GM19468 (cell line): ENCODE data around the gene GYPC.
"Not testable (repeated sequence)": the region's sequence is repeated elsewhere in the genome, so short reads cannot be mapped to it uniquely, and the experiment has no call there.

Source experiments
- ATAC-seq: cut with Tn5 transposase; IDR thresholded peaks from one replicate; pipeline ENCODE4 v1.9.1; 2021; ENCODE audit warnings: mild to moderate bottlenecking, moderate library complexity, moderate number of reproducible peaks; ENCODE audit not compliant: unreplicated experiment; ENCODE audit errors: extremely low read depth

The GYPC gene

DNA sequence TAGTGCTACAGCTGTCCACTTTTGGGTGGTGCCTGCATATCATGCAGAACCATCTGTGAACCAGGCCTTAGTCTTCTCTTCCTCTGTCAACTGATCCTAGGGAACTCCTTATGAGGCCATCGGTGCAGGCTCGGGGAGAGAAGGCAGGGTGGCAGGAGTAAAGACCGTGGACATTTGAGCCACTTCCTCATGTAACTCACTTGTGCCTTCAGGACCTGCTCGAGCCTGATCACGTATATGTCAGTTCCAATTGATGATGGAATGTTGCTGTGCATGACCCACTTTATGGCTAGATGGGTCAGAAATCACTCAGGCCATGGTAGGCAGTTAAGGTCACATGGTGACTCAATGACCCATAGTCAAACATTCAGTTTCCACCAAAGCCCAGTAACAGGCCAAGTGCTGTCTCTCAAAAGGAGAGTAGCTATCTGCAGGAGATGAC, 7.6 kb upstream of the GYPC start:
- not testable (repeated sequence) for ATAC-seq

DNA sequence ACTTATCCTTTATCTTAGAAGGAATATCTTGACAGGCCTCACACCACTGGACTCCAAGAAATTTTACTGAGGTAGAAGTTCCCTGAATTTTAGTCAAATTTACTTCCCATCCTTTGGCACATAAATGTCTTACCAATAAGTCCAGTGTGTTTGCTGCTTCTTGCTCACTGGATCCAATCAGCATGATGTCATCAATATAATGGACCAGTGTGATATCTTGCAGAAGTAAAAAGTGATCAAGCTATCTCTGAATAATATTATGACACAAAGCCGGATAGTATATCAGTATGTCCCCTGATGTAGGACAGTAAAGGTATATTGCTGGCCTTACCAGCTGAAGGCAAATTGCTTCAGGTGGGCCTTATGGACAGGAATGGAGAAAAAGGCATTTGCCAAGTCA, 6.9 kb upstream of the GYPC start:
- no peak for ATAC-seq

DNA sequence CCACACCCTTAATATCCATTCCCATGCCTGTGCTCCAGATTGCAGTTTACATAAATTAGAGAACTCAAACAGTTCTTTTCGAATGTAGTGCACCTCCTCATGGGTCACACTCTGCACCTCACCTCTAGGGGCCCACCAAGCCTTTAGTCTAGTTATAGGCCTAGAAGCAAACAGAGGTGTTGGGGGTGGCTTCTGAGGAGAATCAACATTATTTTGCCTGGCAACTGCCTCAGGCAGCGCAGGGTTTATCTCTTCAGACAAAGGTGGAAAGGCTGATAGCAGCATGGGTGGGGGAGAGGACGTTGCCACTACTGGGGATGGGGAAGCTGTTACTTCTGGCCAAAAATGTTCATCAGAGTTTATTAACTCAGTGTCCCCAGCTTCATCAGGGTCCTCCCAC, 5.0 kb upstream of the GYPC start:
- no peak for ATAC-seq

DNA sequence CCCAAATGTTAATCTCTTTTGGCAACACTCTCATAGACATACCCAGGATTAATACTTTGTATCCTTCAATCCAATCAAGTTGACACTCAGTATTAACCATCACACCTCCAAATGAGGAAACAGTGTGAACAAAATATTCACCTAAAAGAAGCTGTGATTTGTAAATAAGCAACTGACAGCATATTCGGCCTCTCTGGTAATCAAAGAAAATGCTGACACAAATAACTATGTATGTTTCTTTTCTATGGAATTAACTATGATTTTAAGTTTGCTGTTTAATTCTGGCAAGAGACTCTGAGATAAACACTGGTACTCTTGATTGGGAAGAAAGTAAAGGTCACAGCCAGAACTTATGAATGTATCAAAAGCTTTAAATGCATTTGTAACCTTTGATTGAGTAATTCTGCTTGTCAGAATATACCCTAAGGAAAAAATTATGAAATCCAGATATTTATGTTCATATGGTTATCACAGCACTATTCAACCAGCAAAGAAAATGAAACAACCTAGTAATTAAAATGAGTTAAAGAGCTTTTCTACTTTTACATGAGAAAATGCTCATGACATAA, 3.6 kb upstream of the GYPC start:
- ATAC-seq = no peak

DNA sequence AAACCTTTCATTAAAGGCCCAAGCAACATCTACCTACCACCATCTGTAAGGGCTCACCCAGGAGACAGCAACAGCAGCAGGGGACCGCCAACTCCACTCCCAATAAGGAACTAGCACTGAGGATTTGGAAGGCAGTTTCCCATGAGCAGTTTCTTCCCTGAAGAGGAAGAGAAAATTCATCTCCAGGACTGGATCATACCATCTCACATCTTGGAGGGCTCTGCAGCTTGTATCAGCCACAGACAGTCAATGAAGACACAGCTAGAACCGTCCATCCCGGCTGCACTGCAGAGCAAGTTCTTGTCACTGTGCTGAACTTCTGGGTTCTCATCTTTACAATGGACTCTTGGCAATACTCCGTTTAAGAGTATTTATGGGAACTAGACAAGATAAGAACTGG, 2.8 kb upstream of the GYPC start:
- no peak for ATAC-seq

DNA sequence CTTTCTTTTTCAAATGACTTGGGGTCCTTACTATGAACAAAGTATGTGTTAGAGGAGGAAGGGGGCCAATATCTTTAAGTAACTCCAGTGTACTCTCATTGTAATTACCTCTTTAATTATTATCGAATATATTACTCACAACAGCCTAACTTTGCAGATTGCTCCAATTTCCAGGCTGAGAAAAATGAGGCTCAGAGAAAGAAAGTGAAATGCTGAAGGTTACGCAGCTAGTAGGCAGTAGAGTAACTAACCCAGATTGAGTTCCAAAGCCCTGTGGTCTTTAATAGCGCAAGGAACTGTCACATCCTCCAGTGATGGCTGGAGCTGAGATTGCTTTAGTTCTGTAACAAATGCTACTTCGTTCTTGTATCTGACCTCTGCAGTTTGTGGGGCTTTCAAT, 2.2 kb upstream of the GYPC start:
- no peak for ATAC-seq

DNA sequence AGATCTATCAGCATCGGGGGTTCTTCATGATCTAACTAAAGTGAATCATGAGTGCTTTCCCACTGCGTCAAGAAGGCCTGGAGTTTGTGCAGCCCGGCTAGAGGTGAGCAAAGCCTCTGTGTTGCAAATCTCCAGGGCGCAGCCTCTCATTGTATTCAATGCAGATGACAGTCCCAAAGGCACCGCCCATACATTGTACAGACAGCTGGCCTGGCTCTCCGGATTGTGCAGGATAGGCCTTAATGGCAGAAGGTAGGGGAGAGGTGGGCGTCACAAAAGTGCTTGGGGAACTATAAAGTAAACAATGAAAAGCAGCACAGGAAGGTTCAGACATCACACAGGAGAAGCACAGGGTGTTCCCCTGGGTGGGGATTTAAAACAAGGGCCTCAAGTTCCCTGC, 907 bp upstream of the GYPC start:
- ATAC-seq = no peak

DNA sequence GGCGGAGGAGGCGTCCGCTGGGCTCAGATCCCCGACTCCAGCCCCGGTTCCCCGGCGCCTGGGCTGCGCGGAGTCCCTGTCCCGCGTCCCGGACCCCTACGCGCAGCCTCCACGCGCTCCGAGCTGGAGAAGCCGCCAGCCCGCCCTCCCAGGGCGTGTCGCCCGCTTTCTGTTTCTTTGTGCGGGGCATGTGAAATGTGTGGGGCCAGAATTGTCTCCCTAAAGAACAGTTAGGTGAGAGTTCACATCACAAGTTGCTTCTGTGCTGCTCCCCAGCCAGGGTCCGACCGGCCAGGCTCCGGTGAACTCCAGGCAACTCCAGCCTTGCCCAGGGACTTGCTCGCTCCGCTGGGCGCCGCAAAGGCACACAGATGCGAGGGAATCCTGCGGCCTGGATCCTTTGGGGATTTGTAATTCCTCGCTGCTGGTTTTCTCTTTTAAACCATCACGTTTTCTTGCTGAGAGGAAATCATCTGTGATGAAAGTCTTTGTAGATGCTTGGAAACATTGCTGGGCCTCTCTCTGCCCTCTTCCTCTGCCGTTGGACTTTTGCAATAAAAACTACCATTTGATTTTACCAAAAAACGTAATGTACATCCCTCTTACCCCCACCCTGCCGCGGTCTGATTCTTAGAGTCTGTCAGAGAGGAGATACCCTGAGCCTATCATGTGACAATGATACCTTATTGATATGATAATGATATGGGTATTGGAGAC, 631 bp downstream of the GYPC start:
- no peak for ATAC-seq

DNA sequence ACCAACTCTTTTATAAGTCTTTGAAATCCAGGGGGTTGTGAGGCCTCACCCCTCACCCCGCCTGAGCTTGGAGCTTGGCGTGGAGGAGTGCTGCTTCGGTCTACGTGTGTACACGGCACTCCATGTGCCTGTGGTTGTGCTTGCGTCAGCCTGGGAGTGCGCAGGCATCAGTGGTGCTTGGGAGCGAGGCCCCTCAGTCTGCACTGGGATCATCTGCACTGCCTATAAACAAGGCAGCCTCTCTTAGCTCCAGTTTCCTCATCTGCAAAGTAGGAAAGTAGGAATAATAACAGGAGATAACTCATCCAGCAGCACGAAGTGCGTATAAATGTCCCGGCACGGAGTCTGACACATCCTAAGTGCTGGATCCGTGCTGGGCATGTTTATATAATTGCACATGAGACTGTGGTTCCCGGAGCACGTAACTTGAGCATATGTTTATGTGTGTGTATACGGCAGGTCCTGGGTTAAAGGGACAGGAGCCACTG, 1.2 kb downstream of the GYPC start:
- ATAC-seq = no peak

DNA sequence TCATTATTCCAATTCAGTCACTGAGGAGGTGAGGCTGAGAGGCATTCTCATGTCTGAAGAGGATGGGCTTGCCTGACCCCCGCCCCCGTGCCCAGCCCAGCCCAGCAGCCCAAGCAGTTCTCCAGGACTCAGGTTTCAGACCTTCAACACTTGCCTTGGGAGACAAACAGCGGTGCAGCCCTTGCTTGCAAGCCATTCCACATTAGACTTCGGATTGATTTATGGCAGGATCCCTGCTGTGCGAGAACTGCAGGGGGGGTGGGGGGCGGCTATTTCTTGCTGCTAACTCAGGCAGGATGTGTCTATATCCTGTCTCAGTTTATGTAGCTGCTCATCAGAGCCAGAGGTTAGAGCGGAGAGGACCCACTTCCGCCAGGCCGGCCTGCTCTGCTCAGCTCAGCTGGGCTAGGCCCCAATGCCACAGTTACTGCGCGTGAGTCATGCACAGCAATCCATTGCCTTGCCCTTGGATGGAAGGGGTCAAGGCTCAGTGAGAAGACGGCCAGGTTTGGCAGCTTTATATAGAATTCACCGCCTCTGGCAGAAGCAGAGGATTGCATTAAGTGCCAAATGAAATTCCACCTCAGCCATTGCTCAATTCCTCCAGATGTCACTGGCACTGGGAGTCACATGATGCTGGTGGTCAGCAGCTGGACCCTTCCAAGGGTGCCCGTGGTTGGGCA, 1.8 kb downstream of the GYPC start:
- ATAC-seq = peak; percentile 62

DNA sequence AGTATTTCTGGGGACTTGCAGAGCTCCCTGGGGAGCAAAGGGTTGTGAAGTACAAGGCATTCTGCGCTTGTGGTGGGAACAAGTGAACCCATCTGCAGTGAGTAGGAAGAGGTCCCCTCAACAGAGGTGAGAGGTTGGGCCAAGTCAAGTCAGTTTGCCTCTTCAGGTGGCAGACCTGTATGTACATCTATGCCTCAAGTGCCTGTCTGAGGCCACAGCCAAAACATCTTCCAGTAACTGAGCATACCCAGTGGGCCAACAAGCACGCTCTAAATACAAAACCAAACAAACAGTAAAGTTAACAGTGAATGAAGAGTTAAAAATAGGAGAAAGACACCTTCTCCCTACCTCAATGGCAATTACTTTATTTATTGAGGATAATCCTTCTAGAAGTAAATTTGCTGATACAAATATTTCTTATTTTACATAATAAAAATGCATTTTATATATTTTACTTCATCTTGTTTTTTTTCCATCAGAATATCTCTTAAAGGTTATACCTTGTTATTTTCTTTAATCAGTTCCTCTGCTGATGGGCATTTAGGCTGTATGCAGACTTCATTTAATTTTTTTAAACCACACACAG, 2.5 kb downstream of the GYPC start:
- ATAC-seq = no peak

DNA sequence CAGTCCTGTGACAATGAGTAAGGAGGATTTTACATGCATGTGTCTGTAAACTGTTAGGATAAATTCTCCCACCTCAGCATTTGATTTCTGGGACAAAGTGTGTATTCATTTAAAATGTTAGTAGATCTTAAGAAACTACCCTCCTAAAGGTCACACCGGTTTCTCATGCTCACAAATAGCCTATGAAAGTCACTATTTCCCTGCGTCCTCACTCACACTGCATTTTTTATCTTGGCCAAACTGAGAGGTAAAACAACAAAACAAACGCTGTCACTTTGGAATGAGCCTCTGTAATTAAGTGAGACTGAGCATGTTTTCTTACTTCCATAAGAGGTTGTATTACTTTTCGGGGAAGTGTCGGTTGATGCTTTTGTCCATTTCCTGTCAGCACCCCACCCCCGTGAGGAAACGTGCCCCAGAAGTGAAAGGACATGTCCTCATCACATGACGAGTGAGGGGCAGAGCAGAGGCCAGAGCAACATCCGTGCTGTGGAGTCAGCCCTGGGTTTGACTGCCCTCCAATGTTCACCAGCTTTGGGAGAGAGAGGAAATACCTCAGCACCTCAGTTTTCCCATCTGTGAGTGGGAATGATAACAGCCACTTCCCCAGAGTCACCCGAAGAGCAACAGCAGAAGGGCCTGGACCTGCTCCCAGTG, 3.1 kb downstream of the GYPC start:
- peak; percentile 26 for ATAC-seq

DNA sequence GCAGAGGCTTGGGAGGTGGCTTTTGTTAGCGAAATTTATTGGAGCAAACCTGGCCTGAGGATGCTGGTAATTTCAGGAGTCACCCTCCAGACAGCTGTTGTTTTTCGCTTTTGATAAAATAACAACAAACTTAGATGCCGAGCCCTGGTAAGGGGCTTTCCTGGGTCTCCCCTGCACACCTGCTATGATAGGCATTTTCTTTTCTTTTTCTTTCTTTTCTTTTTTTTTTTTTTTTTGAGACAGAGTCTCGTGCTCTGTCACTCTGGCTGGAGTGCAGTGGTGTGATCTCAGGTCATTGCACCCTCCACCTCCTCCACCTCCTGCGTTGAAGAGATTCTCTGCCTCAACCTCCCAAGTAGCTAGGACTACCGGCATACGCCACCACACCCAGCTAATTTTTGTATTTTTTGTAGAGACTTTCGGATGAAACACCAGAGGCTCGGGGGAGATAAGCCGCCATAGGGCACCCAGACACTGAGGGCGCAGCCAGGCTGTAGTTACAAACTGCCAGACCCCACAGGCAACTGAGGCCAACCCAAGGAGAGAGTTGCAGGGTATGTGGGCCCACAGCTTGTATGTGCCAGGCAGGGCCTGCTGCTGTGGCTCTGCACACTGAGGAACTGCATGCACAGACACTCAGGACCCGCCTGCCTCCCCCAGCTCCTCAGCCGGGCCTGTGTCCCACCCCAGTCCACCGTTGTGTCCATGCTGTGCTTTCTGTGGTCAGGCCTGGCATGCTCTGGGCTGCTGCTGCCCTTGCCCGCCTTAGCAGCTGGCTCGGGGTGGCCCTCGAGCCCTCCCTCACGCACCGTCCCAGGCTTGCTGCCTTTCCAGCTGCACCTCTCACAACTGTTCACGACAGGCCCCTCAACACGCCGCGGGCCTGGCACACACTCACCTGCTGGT, 3.9 kb downstream of the GYPC start:
- no peak for ATAC-seq

DNA sequence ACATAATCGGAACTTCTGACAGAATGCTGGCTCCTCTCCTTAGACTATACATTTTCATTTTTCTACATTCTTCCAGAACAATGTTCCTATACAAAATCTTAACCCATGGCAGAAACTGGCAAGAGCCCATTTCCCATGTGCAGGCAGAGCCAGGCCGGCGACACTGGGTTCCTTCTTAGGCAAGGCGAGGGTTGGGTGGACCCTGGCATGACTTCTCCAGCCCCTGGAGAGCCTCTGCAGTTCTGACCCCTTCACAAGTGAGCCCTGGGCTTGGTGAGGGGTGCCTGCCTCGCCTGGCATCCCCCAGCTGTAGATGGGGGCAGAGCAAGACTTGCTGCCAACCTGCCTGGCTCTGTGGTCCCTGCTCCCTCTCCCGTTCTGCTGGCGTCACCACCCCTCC, 5.0 kb downstream of the GYPC start:
- ATAC-seq = no peak

DNA sequence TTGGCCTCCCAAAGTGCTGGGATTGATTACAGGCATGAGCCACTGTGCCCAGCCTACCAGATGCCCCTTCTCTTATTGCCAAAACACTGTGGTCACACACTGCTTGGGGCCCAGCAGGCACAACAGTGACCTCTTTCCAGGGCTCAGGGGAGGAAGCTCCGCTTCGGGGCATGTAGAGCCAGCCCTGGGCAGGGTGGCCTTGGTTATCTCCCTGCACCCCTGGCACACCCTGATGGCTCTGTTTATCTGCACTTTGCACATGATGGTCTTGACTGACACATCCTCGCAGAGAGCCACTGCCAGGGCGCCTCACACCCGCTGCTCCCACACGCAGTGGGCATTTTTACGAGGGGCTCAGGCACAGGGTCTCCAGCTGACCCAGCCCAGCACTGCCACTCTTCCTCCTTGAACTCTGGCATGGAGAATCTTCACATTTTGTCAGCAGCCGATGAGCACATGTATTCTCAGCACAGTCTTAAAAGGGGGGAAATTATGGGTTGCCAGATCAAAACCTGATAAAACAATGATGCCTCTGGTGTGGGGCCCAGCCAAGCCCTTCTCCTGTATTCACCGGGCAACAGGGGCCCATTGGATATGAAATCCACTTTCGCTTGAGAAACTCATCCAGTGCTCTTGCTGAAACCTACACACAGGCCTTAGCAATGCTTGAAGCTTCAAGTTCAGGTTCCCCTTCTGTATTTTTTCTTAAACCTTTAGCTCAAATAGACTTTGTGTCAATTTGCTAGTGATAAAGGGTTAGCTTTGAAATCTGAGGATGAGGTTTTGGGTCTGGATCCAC, 5.9 kb downstream of the GYPC start:
- ATAC-seq = no peak

DNA sequence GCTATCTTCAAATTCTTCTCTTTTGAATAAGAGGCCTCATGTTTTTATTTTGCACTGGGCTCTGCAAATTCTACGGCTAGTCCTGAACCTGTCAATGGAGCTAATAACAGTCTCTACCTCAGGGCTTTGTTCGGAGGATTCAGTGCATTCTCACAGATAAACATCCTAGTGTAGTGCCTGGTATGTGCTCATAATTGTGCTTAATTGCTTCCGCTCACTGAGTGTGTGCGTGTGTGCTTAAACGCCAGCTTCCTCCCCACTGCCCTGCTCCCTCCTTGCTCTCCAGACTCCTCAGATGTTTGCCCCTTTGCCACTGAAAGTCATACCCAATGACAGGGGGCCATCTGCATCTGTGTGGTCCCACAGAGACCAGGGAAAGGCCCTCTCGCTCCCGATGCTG, 6.7 kb downstream of the GYPC start:
- no peak for ATAC-seq

DNA sequence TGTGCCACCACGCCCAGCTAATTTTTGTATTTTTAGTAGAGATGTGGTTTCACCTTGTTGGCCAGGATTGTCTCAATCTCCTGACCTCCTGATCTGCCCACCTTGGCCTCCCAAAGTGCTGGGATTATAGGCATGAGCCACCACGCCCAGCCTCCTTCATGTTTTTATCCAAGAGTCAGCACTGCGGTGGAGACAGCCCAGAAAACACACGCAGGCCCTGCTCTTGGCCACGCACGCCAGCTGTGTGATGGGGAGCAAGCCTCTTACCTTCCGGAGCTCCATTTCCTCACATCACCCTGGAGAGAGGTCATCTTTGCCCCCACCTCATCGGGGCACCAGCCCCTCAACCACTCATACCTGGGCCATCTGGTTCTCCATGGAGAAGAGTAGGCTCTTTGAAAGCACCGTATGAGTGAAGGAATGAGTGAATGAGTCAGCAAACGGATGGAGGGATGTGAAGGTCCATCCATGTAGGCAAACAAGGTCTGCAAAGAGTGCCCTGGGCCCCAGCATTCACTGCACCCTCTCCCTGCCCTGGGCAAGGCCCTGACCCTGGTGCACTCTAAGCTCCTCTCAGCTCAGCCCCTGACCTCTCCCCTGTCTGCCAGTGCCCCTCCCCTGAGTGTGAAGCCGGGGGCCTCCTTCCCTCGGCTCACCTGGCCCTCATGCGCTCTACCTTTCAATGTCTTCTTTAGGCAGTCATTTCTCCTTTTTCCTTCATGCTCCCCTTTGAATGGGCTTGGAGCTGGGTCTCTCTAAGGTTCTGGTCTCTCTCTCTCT, 7.4 kb downstream of the GYPC start:
- ATAC-seq = no peak

DNA sequence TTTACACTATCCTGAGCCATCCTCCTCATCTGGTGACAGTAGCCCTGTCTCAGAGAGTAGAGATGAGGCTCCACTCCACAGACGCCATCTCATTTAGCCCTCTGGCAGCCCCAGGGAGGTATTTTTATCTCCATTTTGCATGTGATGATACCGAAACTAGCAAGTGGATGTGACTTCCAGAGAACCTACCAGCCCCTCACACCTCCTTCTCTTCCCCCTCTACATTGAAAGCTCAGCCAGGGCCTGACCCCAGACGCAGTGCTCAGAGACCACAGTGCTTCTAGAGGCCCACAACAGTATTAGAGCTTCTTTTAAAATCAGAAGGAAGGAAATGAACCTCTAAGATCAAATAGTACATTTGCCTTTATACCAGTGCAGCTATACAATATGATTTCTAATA, 8.3 kb downstream of the GYPC start:
- ATAC-seq = peak; percentile 53
